Stimulated activated CD8-positive, alpha-beta memory T cell treated with anti-CD3 and anti-CD28 coated beads, Interleukin-4, amount 100 ng/mL, for 48 hours (primary cell): Measurements from ENCODE around the gene GP1BA.

Experiments
- DNase-seq: peaks from one replicate; pipeline ENCODE4 v3.0.0-alpha.2; 2020

The GP1BA gene

GRCh38 chr17:4978726-4979125, 46.6 kb downstream of the GP1BA start:
- no peak for DNase-seq

- DNase-seq, result no peak
These were observed 48.7 kb downstream of the GP1BA start for GRCh38 chr17:4980644-4981216.

GRCh38 chr17:4982305-4982704, 50.2 kb downstream of the GP1BA start:
- no peak for DNase-seq
